WTC11 (cell line): Measurements from ENCODE around the gene CNPY1. TPM values are rescaled to one million over a fixed set of nuclear protein-coding genes. Genes with fewer than 3 reads are reported as not detected.

Experiments used
- ATAC-seq: fragments of 200-7000 bp; cut with Tn5 transposase; 2 replicates; pipeline ENCODE4 v1.10.0; 2021; ENCODE audit warnings: mild to moderate bottlenecking, moderate library complexity
- CTCF ChIA-PET: fragments of 300-600 bp; sonication (Branson Sonifier 250); formaldehyde crosslinking; loops from one replicate; lab custom pipeline; 2021; ENCODE audit warnings: antibody characterized with exemption; lab: Charles Lee
- POLR2A ChIA-PET: fragments of 350-600 bp; sonication (Branson Sonifier 250); formaldehyde crosslinking; loops from one replicate; lab custom pipeline; 2021; ENCODE audit warnings: antibody characterized with exemption; lab: Charles Lee
- DNase-seq: peaks from one replicate; pipeline ENCODE4 v3.0.0; 2021; ENCODE audit warnings: low spot score
- H3K27ac Mint-ChIP-seq: 2 replicates; pipeline ENCODE4 v1.8.0; 2021; ENCODE audit warnings: mixed read lengths
- H3K27me3 Mint-ChIP-seq: 2 replicates; pipeline ENCODE4 v1.8.0; 2021; ENCODE audit warnings: low read depth, mild to moderate bottlenecking, moderate library complexity, mixed read lengths
- H3K36me3 Mint-ChIP-seq: 2 replicates; pipeline ENCODE4 v1.8.0; 2021; ENCODE audit warnings: mixed read lengths
- H3K4me1 Mint-ChIP-seq: 2 replicates; pipeline ENCODE4 v1.8.0; 2022; ENCODE audit warnings: mixed read lengths
- H3K4me3 Mint-ChIP-seq: 2 replicates; pipeline ENCODE4 v1.8.0; 2021; ENCODE audit warnings: mild to moderate bottlenecking, moderate library complexity, mixed read lengths
- H3K9me3 Mint-ChIP-seq: 2 replicates; pipeline ENCODE4 v1.8.0; 2021; ENCODE audit warnings: mixed read lengths
- AR ChIP-seq: fragments of 250-450 bp; sonication (Bioruptor Pico); IDR thresholded peaks from 2 replicates; pipeline ENCODE4 v1.9.0; 2021; ENCODE audit warnings: mild to moderate bottlenecking
- ATF1 ChIP-seq: sonication (generic); formaldehyde crosslinking; IDR thresholded peaks from 2 replicates; pipeline ENCODE4 v1.8.1; 2023; ENCODE audit warnings: mild to moderate bottlenecking, moderate library complexity, missing genetic modification reagents
- CBFB ChIP-seq: sonication (generic); formaldehyde crosslinking; IDR thresholded peaks from 2 replicates; pipeline ENCODE4 v1.8.1; 2022; ENCODE audit warnings: mild to moderate bottlenecking, low read depth, missing genetic modification reagents
- CREB1 ChIP-seq: sonication (generic); formaldehyde crosslinking; IDR thresholded peaks from 2 replicates; pipeline ENCODE4 v1.8.0; 2023; ENCODE audit warnings: mild to moderate bottlenecking, missing genetic modification reagents
- E2F1 ChIP-seq: sonication (generic); formaldehyde crosslinking; IDR thresholded peaks from 2 replicates; pipeline ENCODE4 v1.8.0; 2022; ENCODE audit warnings: mild to moderate bottlenecking, missing genetic modification reagents
- GABPB1 ChIP-seq: sonication (generic); formaldehyde crosslinking; IDR thresholded peaks from 2 replicates; pipeline ENCODE4 v1.8.1; 2023; ENCODE audit warnings: mild to moderate bottlenecking, missing genetic modification reagents
- IRF2 ChIP-seq: sonication (generic); formaldehyde crosslinking; IDR thresholded peaks from 2 replicates; pipeline ENCODE4 v1.8.0; 2022; ENCODE audit warnings: low read depth, missing genetic modification reagents, borderline replicate concordance
- MYBL2 ChIP-seq: sonication (generic); formaldehyde crosslinking; IDR thresholded peaks from 2 replicates; pipeline ENCODE4 v1.8.1; 2023; ENCODE audit warnings: mild to moderate bottlenecking, moderate library complexity, missing genetic modification reagents
- NR1H2 ChIP-seq: sonication (generic); formaldehyde crosslinking; IDR thresholded peaks from 2 replicates; pipeline ENCODE4 v1.9.0; 2021; ENCODE audit warnings: mild to moderate bottlenecking, moderate library complexity, missing genetic modification reagents
- NR2C2 ChIP-seq: sonication (generic); formaldehyde crosslinking; IDR thresholded peaks from 2 replicates; pipeline ENCODE4 v1.8.0; 2022; ENCODE audit warnings: mild to moderate bottlenecking, missing genetic modification reagents
- RELA ChIP-seq: sonication (generic); formaldehyde crosslinking; IDR thresholded peaks from 2 replicates; pipeline ENCODE4 v1.8.1; 2022; ENCODE audit warnings: missing genetic modification reagents, mild to moderate bottlenecking, borderline replicate concordance
- SMAD3 ChIP-seq: sonication (generic); formaldehyde crosslinking; IDR thresholded peaks from 2 replicates; pipeline ENCODE4 v1.8.0; 2022; ENCODE audit warnings: missing genetic modification reagents, mild to moderate bottlenecking, borderline replicate concordance
- SMAD4 ChIP-seq: sonication (generic); formaldehyde crosslinking; IDR thresholded peaks from 2 replicates; pipeline ENCODE4 v1.8.0; 2022; ENCODE audit warnings: mild to moderate bottlenecking, missing genetic modification reagents
- TP53 ChIP-seq: sonication (generic); formaldehyde crosslinking; IDR thresholded peaks from 2 replicates; pipeline ENCODE4 v1.8.1; 2023; ENCODE audit warnings: mild to moderate bottlenecking, missing genetic modification reagents
- USF2 ChIP-seq: sonication (generic); formaldehyde crosslinking; IDR thresholded peaks from 2 replicates; pipeline ENCODE4 v1.8.1; 2023; ENCODE audit warnings: mild to moderate bottlenecking, missing genetic modification reagents, moderate library complexity
- ZNF232 ChIP-seq: sonication (generic); formaldehyde crosslinking; IDR thresholded peaks from 2 replicates; pipeline ENCODE4 v1.8.0; 2022; ENCODE audit warnings: mild to moderate bottlenecking, missing genetic modification reagents
- total RNA-seq: library from RNA; stranded (reverse); gene quantifications from 3 replicates; pipeline ENCODE4 v1.2.3, GENCODE V29; 2021
- TF ChIP-seq, protein P1 (sequence below): fragments of 250-450 bp; sonication (Bioruptor Pico); conservative IDR thresholded peaks from 2 replicates; pipeline ENCODE4 v1.9.0; 2021; ENCODE audit warnings: mild to moderate bottlenecking
- TF ChIP-seq, protein P2 (sequence below): fragments of 200-600 bp; IDR thresholded peaks from 2 replicates; pipeline ENCODE4 v1.8.0; 2022; ENCODE audit warnings: antibody characterized with exemption

Gene CNPY1
- total RNA-seq, 1 experiment from 2014 or later, result 0.09 TPM

- TF ChIP-seq RELA (CRISPR knock-in tag) (no peak), ATF1 (CRISPR knock-in tag) (no peak), CBFB (CRISPR knock-in tag) (no peak), SMAD3 (CRISPR knock-in tag) (no peak), E2F1 (CRISPR knock-in tag) (no peak), NR1H2 (no peak), MYBL2 (CRISPR knock-in tag) (no peak)
- TF ChIP-seq, protein P1, sequence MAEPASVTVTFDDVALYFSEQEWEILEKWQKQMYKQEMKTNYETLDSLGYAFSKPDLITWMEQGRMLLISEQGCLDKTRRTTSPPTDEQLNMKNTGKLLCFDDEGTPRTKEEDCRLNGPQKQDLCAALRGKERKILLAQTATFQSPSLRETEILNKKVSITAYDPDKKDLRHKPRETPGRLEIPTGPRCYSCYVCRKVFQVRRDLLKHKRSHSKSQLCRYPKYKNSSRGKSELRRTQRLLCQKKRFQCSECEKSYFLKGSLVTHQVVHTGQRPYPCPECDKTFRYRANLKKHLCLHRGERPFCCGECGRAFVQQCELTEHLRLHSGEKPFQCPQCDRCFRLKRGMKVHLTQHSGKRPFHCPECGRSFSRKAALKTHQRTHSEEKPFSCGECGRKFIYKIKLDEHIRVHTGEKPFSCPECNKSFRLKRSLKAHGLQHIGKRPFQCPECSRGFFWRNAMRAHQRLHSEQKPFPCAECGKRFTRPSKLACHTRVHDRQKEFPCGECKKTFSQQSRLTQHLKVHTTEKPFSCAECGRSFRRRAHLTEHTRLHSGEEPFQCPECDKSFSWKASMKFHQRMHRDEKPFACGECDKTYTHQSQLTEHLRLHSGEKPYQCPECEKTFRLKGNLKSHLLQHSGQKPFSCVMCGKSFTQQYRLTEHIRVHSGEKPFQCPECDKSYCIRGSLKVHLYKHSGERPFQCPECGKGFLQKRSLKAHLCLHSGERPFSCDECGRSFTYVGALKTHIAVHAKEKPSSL, result no peak
- H3K4me3 Mint-ChIP-seq, result no peak overlapping the region
- DNase-seq (no peak), ATAC-seq (no peak)
- peaks cover 36% of the 10 kb centered on the region for H3K4me1 Mint-ChIP-seq
- no peaks in the 10 kb centered on the region for H3K9me3 Mint-ChIP-seq
- peaks cover 92% of the 10 kb centered on the region for H3K27me3 Mint-ChIP-seq
- ChIA-PET POLR2A (interaction anchor here (1.3 kb wide), 1 partner anchor 9 kb away, joined by 3 read pairs; no protein-coding TSS in a partner anchor), CTCF (interaction anchor here (1.1 kb wide), 1 partner anchor 109 kb away, joined by 4 read pairs; no protein-coding TSS in a partner anchor)
- H3K36me3 Mint-ChIP-seq, result no peaks in the 10 kb centered on the region
- no peak overlapping the region for H3K27ac Mint-ChIP-seq
These were observed 57.1 kb downstream of the CNPY1 start for GRCh38 chr7:155489158-155489840.

GRCh38 chr7:155488483-155489127 lies 57.8 kb downstream of the CNPY1 start:
- peaks cover 92% of the 10 kb centered on the region for H3K27me3 Mint-ChIP-seq
- H3K4me1 Mint-ChIP-seq, result peaks cover 42% of the 10 kb centered on the region
- TF ChIP-seq NR2C2 (CRISPR knock-in tag), result no peak
- TF ChIP-seq GABPB1, result no peak
- TF ChIP-seq AR, result no peak
- TF ChIP-seq TP53 (CRISPR knock-in tag), result no peak
- no peak for TF ChIP-seq USF2 (CRISPR knock-in tag)
- TF ChIP-seq ZNF232, result no peak
- TF ChIP-seq SMAD4 (CRISPR knock-in tag), result no peak
- TF ChIP-seq IRF2, result no peak
- TF ChIP-seq, protein P2, sequence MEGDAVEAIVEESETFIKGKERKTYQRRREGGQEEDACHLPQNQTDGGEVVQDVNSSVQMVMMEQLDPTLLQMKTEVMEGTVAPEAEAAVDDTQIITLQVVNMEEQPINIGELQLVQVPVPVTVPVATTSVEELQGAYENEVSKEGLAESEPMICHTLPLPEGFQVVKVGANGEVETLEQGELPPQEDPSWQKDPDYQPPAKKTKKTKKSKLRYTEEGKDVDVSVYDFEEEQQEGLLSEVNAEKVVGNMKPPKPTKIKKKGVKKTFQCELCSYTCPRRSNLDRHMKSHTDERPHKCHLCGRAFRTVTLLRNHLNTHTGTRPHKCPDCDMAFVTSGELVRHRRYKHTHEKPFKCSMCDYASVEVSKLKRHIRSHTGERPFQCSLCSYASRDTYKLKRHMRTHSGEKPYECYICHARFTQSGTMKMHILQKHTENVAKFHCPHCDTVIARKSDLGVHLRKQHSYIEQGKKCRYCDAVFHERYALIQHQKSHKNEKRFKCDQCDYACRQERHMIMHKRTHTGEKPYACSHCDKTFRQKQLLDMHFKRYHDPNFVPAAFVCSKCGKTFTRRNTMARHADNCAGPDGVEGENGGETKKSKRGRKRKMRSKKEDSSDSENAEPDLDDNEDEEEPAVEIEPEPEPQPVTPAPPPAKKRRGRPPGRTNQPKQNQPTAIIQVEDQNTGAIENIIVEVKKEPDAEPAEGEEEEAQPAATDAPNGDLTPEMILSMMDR, result no peak
- TF ChIP-seq CREB1 (CRISPR knock-in tag), result no peak
- no peak for TF ChIP-seq NR1H2
- no peak overlapping the region for H3K27ac Mint-ChIP-seq
- no peak for ATAC-seq
- DNase-seq, result no peak
- no peaks in the 10 kb centered on the region for H3K36me3 Mint-ChIP-seq
- H3K4me3 Mint-ChIP-seq, result no peak overlapping the region
- CTCF ChIA-PET, result no interaction called here
- POLR2A ChIA-PET, result interaction anchor here (1.3 kb wide), 1 partner anchor 10 kb away, joined by 3 read pairs; no protein-coding TSS in a partner anchor
- no peaks in the 10 kb centered on the region for H3K9me3 Mint-ChIP-seq
